ENCODE measurements around the gene RTKN.

Gene RTKN

DNA sequence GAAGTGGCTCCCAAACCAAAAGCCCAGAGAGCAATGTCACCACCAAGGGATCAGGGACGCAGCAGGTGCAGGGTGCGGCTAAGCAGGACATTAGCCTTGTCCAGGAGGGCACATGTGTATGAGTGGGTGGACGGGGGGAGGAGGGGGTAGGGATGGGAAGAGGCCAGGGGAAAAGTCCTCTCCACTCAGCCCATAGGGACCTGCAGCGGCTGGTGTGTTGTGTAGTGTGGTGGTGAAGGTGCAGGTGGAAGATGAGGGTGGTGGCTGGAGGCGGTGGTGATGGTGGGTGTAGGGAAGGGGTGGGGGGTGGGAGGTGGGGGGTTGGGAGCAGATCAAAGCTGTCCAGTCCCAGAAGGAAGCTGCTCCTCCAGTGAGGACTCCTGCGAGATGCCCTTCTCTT, 24.0 kb downstream of the RTKN start:
- TF ChIP-seq SIN3A (IDR thresholded peaks at IDR 0.05; ENCODE audit: borderline replicate concordance, insufficient read depth, low read length) (no peak), TAF1 (IDR thresholded peaks at IDR 0.05; ENCODE audit: borderline replicate concordance, insufficient read depth, low read length) (no peak), FOXP2 (optimal IDR thresholded peaks at IDR 0.05; ENCODE audit: borderline replicate concordance, extremely low read depth, extremely low read length, insufficient read depth) (no peak), POLR2AphosphoS5 (IDR thresholded peaks at IDR 0.05; ENCODE audit: low read depth, low read length) (no peak), REST (IDR thresholded peaks at IDR 0.05; ENCODE audit: insufficient read depth in 1 of 2, low read depth in 2 of 2, low read length in 2 of 2) (no peak)

- no peak for TF ChIP-seq TAF1 (IDR thresholded peaks at IDR 0.05; ENCODE audit: borderline replicate concordance, insufficient read depth, low read length)
- no peak for TF ChIP-seq REST (IDR thresholded peaks at IDR 0.05; ENCODE audit: insufficient read depth in 1 of 2, low read depth in 2 of 2, low read length in 2 of 2)
- TF ChIP-seq FOXP2 (optimal IDR thresholded peaks at IDR 0.05; ENCODE audit: borderline replicate concordance, extremely low read depth, extremely low read length, insufficient read depth): no peak
- TF ChIP-seq SIN3A (IDR thresholded peaks at IDR 0.05; ENCODE audit: borderline replicate concordance, insufficient read depth, low read length): no peak
- TF ChIP-seq POLR2AphosphoS5 (IDR thresholded peaks at IDR 0.05; ENCODE audit: low read depth, low read length): no peak
Observed at GRCh38 chr2:74417197-74417596, 24.5 kb downstream of the RTKN start.

DNA sequence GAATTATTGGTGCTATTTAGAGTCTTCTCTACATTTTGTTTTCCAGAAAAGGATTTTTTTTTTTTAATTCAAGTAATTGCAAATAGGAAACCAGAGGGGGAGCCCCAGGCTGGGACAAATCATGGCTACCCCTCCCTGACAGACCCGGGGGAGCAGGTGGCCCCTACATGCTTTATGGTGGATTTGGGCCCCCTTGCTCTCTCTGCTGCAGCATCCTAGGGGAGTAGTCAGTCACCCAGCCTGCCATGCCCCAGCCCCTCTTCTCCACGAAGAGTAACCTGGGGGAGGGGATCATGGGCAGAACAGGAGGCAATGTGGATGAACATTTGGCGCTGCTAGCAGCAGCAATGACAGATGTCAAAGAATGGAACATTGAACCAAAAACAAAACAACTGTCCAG, 25.0 kb downstream of the RTKN start:
- TF ChIP-seq FOXP2 (optimal IDR thresholded peaks at IDR 0.05; ENCODE audit: borderline replicate concordance, extremely low read depth, extremely low read length, insufficient read depth): no peak
- TF ChIP-seq SIN3A (IDR thresholded peaks at IDR 0.05; ENCODE audit: borderline replicate concordance, insufficient read depth, low read length): no peak
- TF ChIP-seq POLR2AphosphoS5 (IDR thresholded peaks at IDR 0.05; ENCODE audit: low read depth, low read length): no peak
- no peak for TF ChIP-seq REST (IDR thresholded peaks at IDR 0.05; ENCODE audit: insufficient read depth in 1 of 2, low read depth in 2 of 2, low read length in 2 of 2)
- no peak for TF ChIP-seq TAF1 (IDR thresholded peaks at IDR 0.05; ENCODE audit: borderline replicate concordance, insufficient read depth, low read length)

DNA sequence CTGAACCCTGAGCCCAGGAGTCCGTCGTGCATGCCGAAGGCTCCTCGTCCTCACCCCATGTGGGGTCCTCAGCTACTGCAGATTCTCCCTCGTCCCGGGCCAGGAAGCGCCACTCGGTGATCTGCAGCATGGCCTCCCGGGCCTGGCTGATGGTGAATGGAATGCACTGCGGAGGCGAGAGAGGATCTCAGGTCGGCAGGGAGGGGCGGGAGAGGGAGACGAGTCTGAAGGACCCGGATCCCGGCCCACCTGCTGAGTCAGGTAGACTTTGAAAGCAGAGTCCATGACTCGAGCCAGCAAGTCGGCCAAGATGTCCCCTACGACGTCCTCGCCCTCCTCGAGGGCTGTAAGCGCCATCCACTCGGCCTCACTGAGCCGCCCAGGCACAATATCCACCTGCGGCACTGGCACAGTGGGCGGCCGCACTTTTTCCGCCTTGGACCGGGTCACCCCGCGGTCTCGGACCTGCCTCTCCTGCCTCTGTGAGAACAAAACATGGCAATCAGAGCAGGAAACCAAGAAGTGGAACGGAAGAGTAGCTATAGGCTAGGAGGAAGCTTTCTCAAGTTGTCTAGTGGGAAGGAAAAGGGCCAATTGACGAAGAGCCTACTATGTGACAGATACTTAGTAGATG, 25.9 kb downstream of the RTKN start:
- TF ChIP-seq TAF1 (IDR thresholded peaks at IDR 0.05; ENCODE audit: borderline replicate concordance, insufficient read depth, low read length) (no peak), REST (IDR thresholded peaks at IDR 0.05; ENCODE audit: insufficient read depth in 1 of 2, low read depth in 2 of 2, low read length in 2 of 2) (no peak), FOXP2 (optimal IDR thresholded peaks at IDR 0.05; ENCODE audit: borderline replicate concordance, extremely low read depth, extremely low read length, insufficient read depth) (no peak), SIN3A (IDR thresholded peaks at IDR 0.05; ENCODE audit: borderline replicate concordance, insufficient read depth, low read length) (no peak), POLR2AphosphoS5 (IDR thresholded peaks at IDR 0.05; ENCODE audit: low read depth, low read length) (no peak)

All from PFSK-1 (cell line).